GM13976 (cell line): ENCODE measurements around the gene MYO18A.

Source experiments
- DNase-seq: peaks from one replicate; pipeline ENCODE4 v3.0.0; 2012; ENCODE audit warnings: low spot score
- CTCF ChIP-seq: IDR thresholded peaks from 2 replicates; pipeline ENCODE4 v1.5.1; 2012; ENCODE audit warnings: borderline replicate concordance, mild to moderate bottlenecking; ENCODE audit not compliant: insufficient read depth; ENCODE audit errors: extremely low read depth, missing control alignments, control extremely low read depth
- in situ Hi-C: fragments of 300-500 bp; cut with MboI; formaldehyde crosslinking; loops from one replicate; pipeline ENCODE4 v1.12.0; 2022; ENCODE audit warnings: low sequenced_read_pairs, mixed read lengths, inconsistent platforms; ENCODE audit not compliant: unreplicated experiment

MYO18A gene

GRCh38 chr17:29042679-29043538 lies 137.3 kb downstream of the MYO18A start, which contains the start of gene PIPOX:
PIPOX (plus strand) TSS chr17:29043141; CDS start chr17:29043226, 85 bp downstream.
- TF ChIP-seq CTCF, result no peak
- peak; percentile 43 for DNase-seq
- in situ Hi-C loops, result no loop called here

DNA sequence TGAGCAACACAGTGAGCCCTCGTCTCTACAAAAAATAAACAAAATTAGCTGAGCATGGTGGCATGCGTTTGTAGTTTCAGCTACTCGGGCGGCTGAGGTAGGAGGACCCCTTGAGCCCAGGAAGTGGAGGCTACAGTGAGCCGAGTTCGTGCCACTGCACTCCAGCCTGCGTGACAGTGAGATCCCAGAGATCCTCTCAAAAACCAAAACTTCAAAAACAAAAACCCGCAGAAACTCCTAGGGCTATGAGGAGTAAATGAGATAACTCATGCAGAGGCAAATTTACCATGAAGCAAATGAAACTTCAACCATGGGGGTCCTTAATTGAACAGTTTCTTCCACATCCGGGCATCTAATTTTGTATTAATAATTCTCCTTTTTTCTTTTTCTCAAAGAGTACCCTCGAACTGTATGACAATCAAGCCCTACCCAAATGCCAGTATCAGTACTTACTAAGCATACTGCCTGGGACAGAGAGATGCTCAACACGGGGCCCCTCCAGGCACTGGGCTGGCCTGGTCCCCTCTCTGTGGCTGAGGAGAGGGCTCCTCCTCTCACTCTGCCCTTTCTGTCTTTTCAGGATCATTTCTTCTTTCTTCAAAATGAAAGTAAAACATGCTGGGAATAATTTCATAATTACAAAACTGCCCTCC lies 138.0 kb downstream of the MYO18A start:
- TF ChIP-seq CTCF, result no peak
- no peak for DNase-seq
- in situ Hi-C loops, result no loop called here

GRCh38 chr17:29041571-29041970 lies 138.6 kb downstream of the MYO18A start:
- TF ChIP-seq CTCF, result no peak
- in situ Hi-C loops, result no loop called here
- no peak for DNase-seq

DNA sequence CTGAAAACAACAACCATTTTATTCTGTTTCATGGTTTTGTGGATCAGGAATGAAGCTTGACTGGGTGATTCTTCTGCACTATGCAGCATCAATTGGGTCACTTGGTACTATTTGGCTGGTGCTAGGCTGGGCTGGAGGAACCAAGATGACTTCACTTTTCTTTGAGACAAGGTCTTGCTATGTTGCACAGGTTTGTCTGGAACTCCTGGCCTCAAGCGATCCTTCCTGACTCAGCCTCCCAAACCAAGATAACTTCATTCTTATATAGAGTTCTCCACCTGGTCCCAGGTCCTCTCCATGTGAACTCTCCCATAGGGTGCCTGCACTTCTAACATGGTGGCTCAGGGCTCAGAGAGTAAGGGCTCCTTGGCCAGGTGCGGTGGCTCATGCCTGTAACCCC lies 139.1 kb downstream of the MYO18A start:
- no peak for DNase-seq
- TF ChIP-seq CTCF, result no peak
- in situ Hi-C loops, result no loop called here

- TF ChIP-seq CTCF, result no peak
- no peak for DNase-seq
- in situ Hi-C loops, result no loop called here
Measured at GRCh38 chr17:29039764-29040598, 140.2 kb downstream of the MYO18A start.

GRCh38 chr17:29038085-29038795 lies 142.0 kb downstream of the MYO18A start:
- DNase-seq, result no peak
- no peak for TF ChIP-seq CTCF

More at GRCh38 chr17:29038085-29038795, 142.0 kb downstream of the MYO18A start:
- in situ Hi-C loops, result no loop called here
